Stimulated activated effector memory CD8-positive, alpha-beta T cell treated with anti-CD3 and anti-CD28 coated beads, Interleukin-12 subunit alpha, Interleukin-12 subunit beta, amount 100 ng/mL, for 72 hours (primary cell): ENCODE measurements around the gene CKAP5.
"Not testable (repeated sequence)": the region's sequence is repeated elsewhere in the genome, so short reads cannot be mapped to it uniquely, and the experiment has no call there.

ENCODE experiments used
- ATAC-seq: fragments of 150-1000 bp; cut with Tn5 transposase; 2 replicates; pipeline ENCODE4 v1.10.0; 2021
- DNase-seq, 2 donors: peaks; one replicate each; pipeline ENCODE4 v3.0.0; 2021 to 2022; ENCODE audit warnings: low spot score in 2 of 2
- H3K27ac Mint-ChIP-seq: one replicate; pipeline ENCODE4 v1.8.0; 2022; ENCODE audit warnings: mild to moderate bottlenecking, mixed read lengths
- H3K36me3 Mint-ChIP-seq: one replicate; pipeline ENCODE4 v1.8.0; 2022; ENCODE audit warnings: mild to moderate bottlenecking, mixed read lengths
- H3K4me1 Mint-ChIP-seq: one replicate; pipeline ENCODE4 v1.8.0; 2022; ENCODE audit warnings: mixed read lengths
- H3K4me3 Mint-ChIP-seq: one replicate; pipeline ENCODE4 v1.8.0; 2022; ENCODE audit warnings: mild to moderate bottlenecking, mixed read lengths
- H3K9me3 Mint-ChIP-seq: one replicate; pipeline ENCODE4 v1.8.0; 2022; ENCODE audit warnings: mixed read lengths

CKAP5 gene

DNA sequence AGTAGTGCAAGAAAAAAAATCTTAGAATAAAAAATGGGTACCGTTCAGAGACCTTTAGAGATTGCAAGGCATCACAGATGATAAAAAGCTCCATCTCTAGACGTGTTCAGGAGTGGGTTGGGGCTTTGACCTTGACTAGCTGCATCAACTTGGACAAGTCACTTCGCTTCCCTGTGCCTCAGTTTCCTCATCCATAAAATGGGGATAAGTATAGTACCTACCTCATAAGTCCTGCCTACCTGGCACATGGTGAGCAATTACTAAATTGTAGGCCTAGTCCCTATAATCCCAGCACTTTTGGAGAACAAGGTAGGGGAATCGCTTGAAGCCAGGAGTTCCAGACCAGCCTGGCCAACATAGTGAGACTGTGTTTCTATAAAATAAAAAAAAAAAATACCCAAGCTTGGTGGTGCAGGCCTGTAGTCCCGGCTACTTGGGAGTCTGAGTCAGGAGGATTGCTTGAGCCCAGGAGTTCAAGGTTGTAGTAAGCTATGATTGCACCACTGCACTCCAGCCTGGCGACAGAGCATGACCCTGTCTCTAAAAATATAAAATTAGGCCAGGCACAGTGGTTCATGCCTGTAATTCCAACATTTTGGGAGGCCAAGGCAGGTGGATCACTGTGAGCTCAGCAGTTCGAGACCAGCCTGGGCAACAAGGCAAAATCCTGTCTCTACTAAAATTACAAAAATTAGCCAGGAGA is 133.1 kb downstream of the CKAP5 start:
- H3K9me3 Mint-ChIP-seq: no peaks in the 10 kb centered on the region
- H3K36me3 Mint-ChIP-seq: peaks cover 15% of the 10 kb centered on the region
- no peak for ATAC-seq
- no peak overlapping the region for H3K4me3 Mint-ChIP-seq
- no peak for DNase-seq
- no peaks in the 10 kb centered on the region for H3K4me1 Mint-ChIP-seq
- H3K27ac Mint-ChIP-seq: no peak overlapping the region

GRCh38 chr11:46711303-46711702 is 134.8 kb downstream of the CKAP5 start:
- DNase-seq: no peak
- Mint-ChIP-seq H3K9me3 (no peaks in the 10 kb centered on the region), H3K27ac (peak overlapping the region; percentile 45), H3K36me3 (peaks cover 27% of the 10 kb centered on the region), H3K4me3 (no peak overlapping the region), H3K4me1 (no peaks in the 10 kb centered on the region)
- ATAC-seq: no peak

- Mint-ChIP-seq H3K9me3 (no peaks in the 10 kb centered on the region), H3K36me3 (peaks cover 32% of the 10 kb centered on the region), H3K4me3 (no peak overlapping the region), H3K4me1 (no peaks in the 10 kb centered on the region), H3K27ac (peak overlapping the region; percentile 45)
- DNase-seq: no peak
- ATAC-seq: peak; percentile 26
Measured at GRCh38 chr11:46710821-46711269, 135.2 kb downstream of the CKAP5 start.

DNA sequence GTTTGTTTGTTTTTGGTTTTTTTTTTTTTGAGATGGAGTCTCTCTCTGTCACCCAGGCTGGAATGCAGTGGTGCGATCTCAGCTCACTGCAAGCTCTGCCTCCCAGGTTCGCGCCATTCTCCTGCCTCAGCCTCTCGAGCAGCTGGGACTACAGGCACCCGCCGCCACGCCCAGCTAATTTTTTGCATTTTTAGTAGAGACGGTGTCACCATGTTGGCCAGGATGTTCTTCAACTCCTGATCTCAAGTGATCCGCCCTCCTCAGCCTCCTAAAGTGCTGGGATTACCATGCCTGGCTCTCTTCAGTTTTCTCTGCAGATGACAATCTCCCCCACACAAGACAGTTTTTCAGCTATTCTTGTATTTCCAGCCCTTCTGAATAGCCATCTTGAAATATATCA is 136.7 kb downstream of the CKAP5 start:
- DNase-seq, H3K4me1 Mint-ChIP-seq, H3K4me3 Mint-ChIP-seq, ATAC-seq, H3K27ac Mint-ChIP-seq, H3K9me3 Mint-ChIP-seq: not testable (repeated sequence)
- H3K36me3 Mint-ChIP-seq: peaks cover 46% of the 10 kb centered on the region

GRCh38 chr11:46706886-46707285 is 139.2 kb downstream of the CKAP5 start:
- Mint-ChIP-seq H3K27ac (peak overlapping the region; percentile 18), H3K9me3 (no peaks in the 10 kb centered on the region), H3K4me3 (no peak overlapping the region), H3K4me1 (peaks cover 17% of the 10 kb centered on the region), H3K36me3 (peaks cover 69% of the 10 kb centered on the region)
- no peak for ATAC-seq
- no peak for DNase-seq

- Mint-ChIP-seq H3K27ac (no peak overlapping the region), H3K9me3 (no peaks in the 10 kb centered on the region), H3K4me1 (peaks cover 24% of the 10 kb centered on the region), H3K36me3 (peaks cover 86% of the 10 kb centered on the region), H3K4me3 (no peak overlapping the region)
- ATAC-seq (no peak), DNase-seq (no peak)
Measured at GRCh38 chr11:46705070-46705688, 140.9 kb downstream of the CKAP5 start.

DNA sequence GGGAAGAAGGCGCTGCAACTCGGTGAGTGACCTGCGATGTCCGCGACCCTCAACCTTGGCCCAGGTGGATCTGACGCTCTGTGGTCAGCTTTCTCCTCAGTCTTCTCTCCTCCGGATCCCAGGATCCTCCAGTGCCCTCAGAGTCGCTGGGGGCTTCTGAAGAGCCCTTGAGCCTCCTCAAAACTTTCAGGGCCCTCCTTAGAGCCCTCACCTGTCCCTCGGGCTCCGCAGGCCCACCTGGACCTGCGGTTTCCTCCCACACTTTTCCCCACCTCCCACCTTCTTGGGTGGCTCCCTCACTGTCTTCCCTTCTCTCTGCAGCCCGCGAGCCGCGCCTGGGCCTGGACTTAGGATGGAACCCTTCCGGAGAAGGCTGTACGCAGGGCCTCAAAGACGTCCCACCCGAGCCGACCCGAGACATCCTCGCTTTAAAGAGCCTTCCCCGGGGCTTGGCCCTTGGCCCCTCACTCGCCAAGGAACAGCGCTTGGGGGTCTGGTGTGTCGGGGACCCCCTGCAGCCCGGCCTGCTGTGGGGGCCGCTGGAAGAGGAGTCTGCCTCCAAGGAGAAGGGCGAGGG is 144.9 kb downstream of the CKAP5 start:
- peak overlapping the region; percentile 97 for H3K27ac Mint-ChIP-seq
- peak in 1 of 2 donors; percentile 55 for DNase-seq
- peaks cover 48% of the 10 kb centered on the region for H3K4me1 Mint-ChIP-seq
- peaks cover 73% of the 10 kb centered on the region for H3K36me3 Mint-ChIP-seq
- peak overlapping the region; percentile 87 for H3K4me3 Mint-ChIP-seq
- no peaks in the 10 kb centered on the region for H3K9me3 Mint-ChIP-seq
- no peak for ATAC-seq

GRCh38 chr11:46700241-46701077 is 145.6 kb downstream of the CKAP5 start, which contains the start of the genes ARHGAP1 and ZNF408:
ARHGAP1 (minus strand) TSS chr11:46700619; CDS start chr11:46696107, 4,512 bp downstream.
ZNF408 (plus strand) TSS chr11:46701031; CDS start chr11:46701048, 17 bp downstream.
- peaks cover 73% of the 10 kb centered on the region for H3K36me3 Mint-ChIP-seq
- no peaks in the 10 kb centered on the region for H3K9me3 Mint-ChIP-seq
- H3K4me3 Mint-ChIP-seq: peak within 1 kb of the TSS; percentile 87
- H3K4me1 Mint-ChIP-seq: peaks cover 51% of the 10 kb centered on the region
- ATAC-seq (peak; percentile 96), DNase-seq (peak; percentile 94 to 100)
- peak within 1 kb of the TSS; percentile 97 for H3K27ac Mint-ChIP-seq

GRCh38 chr11:46698597-46698996 is 147.5 kb downstream of the CKAP5 start:
- Mint-ChIP-seq H3K4me1 (peaks cover 58% of the 10 kb centered on the region), H3K36me3 (peaks cover 73% of the 10 kb centered on the region), H3K9me3 (no peaks in the 10 kb centered on the region), H3K4me3 (peak overlapping the region; percentile 87), H3K27ac (peak overlapping the region; percentile 97)
- ATAC-seq: no peak
- no peak for DNase-seq

DNA sequence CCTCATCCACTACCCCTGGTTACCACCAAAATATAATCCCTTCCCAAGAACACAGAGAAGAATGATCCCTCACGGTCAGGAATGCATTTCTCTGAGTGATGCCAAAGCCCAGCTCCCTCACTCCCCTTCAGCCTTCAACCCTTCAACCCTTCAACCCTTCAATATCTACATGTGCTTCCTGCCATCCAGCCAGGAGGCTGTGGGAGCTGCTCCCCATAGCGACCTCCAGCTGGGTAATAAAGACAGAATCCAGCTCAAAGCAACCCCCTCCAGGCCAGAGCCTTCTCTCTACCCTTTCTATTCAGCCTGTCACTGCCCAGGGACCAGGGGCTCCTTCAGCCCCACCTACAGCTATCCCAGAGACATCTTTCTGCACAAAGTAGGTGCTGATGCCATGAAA is 148.4 kb downstream of the CKAP5 start:
- H3K9me3 Mint-ChIP-seq: no peaks in the 10 kb centered on the region
- ATAC-seq: no peak
- no peak for DNase-seq
- peaks cover 49% of the 10 kb centered on the region for H3K4me1 Mint-ChIP-seq
- H3K36me3 Mint-ChIP-seq: peaks cover 73% of the 10 kb centered on the region
- peak overlapping the region; percentile 87 for H3K4me3 Mint-ChIP-seq
- peak overlapping the region; percentile 86 for H3K27ac Mint-ChIP-seq

DNA sequence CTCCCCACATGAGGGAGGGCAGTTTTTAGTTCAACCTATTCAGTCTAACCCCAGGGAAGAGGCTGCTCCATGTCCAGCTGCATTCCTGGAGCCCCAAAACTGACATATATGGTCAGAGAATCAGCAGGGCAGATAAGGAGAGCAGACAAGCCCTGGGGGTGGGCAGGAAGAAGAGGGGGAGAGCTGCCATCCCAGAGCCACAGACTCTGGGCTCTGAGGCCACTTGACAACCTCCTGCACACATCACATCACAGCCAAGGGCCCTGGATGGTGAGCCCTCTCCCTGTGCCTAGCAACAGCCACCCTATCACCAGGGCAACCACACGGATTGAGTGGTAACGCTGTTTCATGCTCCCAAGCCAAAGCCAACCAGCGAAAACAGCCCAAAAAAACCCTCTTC is 148.8 kb downstream of the CKAP5 start:
- peak overlapping the region; percentile 86 for H3K27ac Mint-ChIP-seq
- DNase-seq: no peak
- H3K4me1 Mint-ChIP-seq: peaks cover 45% of the 10 kb centered on the region
- ATAC-seq: no peak
- H3K36me3 Mint-ChIP-seq: peaks cover 73% of the 10 kb centered on the region
- no peaks in the 10 kb centered on the region for H3K9me3 Mint-ChIP-seq
- no peak overlapping the region for H3K4me3 Mint-ChIP-seq

DNA sequence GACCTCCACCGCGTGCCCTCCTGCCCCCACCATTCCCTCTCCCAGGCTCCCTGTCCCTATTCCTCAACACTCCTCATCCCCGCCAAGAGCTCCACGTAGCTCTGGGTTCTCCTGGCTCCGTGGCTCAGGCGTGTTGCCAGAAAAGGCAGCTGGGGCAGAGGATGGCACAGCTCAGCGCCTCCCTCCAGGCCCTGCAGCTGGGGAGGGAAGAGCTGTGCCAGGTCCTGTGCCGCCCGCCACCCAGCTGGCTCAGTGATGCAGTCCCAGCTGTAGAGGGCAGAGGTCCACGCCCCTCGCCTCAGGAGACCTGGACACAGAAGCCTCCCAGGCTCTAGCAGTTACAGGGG is 149.9 kb downstream of the CKAP5 start:
- H3K27ac Mint-ChIP-seq: peak overlapping the region; percentile 89
- no peak overlapping the region for H3K4me3 Mint-ChIP-seq
- H3K4me1 Mint-ChIP-seq: peaks cover 36% of the 10 kb centered on the region
- no peak for ATAC-seq
- no peak for DNase-seq
- H3K36me3 Mint-ChIP-seq: peaks cover 75% of the 10 kb centered on the region
- no peaks in the 10 kb centered on the region for H3K9me3 Mint-ChIP-seq

- no peak for ATAC-seq
- Mint-ChIP-seq H3K9me3 (no peaks in the 10 kb centered on the region), H3K4me3 (no peak overlapping the region), H3K36me3 (peaks cover 75% of the 10 kb centered on the region), H3K27ac (peak overlapping the region; percentile 89), H3K4me1 (peaks cover 35% of the 10 kb centered on the region)
- no peak for DNase-seq
Measured at GRCh38 chr11:46695345-46696211, 150.5 kb downstream of the CKAP5 start.

- peak overlapping the region; percentile 89 for H3K27ac Mint-ChIP-seq
- no peaks in the 10 kb centered on the region for H3K9me3 Mint-ChIP-seq
- peaks cover 35% of the 10 kb centered on the region for H3K4me1 Mint-ChIP-seq
- no peak for ATAC-seq
- peaks cover 77% of the 10 kb centered on the region for H3K36me3 Mint-ChIP-seq
- H3K4me3 Mint-ChIP-seq: no peak overlapping the region
- DNase-seq: no peak
Measured at GRCh38 chr11:46694607-46695006, 151.5 kb downstream of the CKAP5 start.
